Umbilical cord (tissue), 2 donors: Measurements from ENCODE around the gene GFOD2. TPM values are rescaled to one million over a fixed set of nuclear protein-coding genes. Genes with fewer than 3 reads are reported as not detected.
A peak's percentile ranks its signal among the peaks of the same experiment; 100 is the strongest.

Experiments
- DNase-seq: peaks from one replicate; pipeline ENCODE4 v3.0.0-alpha.2; 2015; ENCODE audit warnings: low spot score
- total RNA-seq: library from RNA; depleted of rRNA; stranded (reverse); fragments of >200 nt; gene quantifications from one replicate; pipeline ENCODE4 v1.2.3, GENCODE V29; 2014; ENCODE audit warnings: low replicate concordance; ENCODE audit not compliant: insufficient read depth

GFOD2 gene
- total RNA-seq, 1 donor from 2014 or later: 14.0 TPM

DNA sequence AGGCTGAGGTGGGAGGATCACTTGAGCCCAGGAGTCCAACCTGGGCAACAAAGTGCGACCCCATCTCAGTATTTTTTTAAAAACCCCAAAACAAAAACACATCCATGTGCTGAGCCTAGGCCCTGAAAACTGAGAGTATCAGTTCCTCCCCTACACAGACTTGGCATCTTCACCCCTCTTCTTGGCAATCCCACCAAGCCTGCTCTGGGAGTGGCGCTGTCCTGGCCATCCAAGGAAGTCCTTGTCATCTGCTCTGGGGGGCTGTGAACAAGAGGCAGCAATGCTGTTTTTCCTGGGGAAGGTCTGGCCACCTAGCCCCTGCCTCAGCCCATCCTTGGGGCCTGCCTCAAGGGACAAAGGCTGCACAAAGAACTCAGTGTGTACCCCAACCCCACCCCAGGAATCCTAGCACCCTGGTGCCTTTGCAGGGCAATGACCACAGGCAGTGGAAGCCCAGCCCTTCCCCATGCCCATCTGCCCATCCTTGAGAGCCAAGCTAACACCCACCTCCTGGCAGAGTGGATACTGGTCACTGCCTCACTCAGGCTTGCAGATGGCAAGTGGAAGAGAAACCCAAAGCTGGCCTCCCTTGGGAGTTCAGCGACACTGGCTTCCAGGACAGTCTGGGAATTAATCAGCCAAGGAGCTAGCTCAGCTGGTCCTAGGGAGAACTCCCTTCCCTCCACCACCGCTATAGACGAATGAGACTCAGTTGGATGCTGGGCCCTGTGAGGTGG is 14.8 kb upstream of the GFOD2 start:
- DNase-seq: no peak

DNA sequence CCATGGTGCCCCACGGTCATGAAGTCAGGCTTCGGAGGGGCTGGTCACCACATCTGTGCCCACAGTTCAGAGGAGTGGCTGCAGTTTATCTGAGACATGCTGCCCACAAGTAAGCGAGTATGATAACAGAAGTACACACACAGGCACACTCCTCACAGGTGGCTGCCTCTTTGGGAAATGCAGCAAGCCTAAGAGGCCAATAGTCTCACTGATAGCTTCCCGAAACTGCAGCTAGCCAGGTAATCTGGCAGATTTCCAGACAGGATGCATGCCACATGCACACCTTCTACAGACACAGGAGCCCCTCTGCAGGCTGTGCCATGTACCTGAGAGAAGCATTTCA is 12.6 kb upstream of the GFOD2 start:
- DNase-seq: no peak

DNA sequence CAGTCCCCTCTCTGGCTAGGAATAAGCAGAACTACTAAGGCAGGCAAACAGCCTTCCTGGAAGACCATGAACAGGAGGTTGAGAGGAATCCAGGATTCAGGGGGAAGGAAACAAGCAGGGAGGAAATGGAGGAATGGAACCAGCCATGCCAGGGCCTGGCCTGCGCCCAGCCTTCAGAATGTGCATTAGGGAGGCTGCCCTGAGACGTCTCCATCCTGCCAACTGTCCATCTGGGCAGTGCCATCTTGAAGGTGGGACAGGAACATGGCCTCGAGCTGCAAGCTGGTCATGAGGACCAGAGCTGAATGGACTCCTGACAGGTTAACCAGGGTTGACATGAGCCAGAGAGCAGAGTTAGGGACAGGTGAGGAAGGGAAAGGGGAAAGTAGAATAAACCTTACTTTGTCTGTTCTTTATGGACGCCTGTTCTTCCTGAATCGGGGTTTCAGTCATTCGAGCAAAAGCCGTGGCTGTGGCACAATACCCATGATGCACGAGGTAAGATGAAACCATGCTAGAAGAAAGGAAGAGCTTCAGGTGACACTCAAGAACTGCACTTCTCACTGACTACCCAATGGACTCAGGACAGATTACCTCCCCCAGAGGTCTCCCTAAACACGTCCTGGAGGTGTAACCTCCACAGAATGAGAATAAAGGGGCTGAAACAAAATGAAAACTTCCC is 12.1 kb upstream of the GFOD2 start:
- no peak for DNase-seq

- DNase-seq: no peak
These were observed 11.2 kb upstream of the GFOD2 start for GRCh38 chr16:67730326-67730725.

DNA sequence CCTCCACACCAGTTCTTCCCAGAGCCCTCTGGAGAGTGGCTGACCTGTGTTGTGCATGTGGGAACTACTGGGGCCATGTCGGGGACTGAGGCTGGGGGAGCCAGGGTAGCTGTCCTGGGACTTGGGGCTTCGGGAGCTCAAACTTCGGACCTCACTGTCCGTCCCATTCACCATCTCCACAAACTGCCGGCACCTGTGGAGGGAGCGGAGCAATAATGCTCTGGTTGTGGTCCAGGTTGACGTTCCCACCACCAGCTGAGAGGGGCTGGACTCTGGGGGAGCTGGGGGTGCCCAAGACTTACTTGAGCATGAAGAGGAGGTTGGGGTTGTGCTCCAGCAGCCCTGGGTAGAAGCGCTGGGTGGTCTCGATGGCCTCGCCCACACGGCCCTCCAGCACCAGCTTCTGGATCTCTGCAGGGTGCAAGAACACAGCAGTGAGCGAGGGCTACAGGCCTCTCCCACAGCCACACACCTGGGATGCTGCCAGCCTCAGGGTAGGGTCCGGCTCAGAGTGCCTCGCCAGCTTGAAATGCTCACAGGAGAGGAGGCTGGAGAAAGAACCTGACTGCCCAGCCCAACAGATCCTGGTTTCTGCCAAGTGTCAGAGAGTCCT is 10.6 kb upstream of the GFOD2 start:
- DNase-seq: no peak

DNA sequence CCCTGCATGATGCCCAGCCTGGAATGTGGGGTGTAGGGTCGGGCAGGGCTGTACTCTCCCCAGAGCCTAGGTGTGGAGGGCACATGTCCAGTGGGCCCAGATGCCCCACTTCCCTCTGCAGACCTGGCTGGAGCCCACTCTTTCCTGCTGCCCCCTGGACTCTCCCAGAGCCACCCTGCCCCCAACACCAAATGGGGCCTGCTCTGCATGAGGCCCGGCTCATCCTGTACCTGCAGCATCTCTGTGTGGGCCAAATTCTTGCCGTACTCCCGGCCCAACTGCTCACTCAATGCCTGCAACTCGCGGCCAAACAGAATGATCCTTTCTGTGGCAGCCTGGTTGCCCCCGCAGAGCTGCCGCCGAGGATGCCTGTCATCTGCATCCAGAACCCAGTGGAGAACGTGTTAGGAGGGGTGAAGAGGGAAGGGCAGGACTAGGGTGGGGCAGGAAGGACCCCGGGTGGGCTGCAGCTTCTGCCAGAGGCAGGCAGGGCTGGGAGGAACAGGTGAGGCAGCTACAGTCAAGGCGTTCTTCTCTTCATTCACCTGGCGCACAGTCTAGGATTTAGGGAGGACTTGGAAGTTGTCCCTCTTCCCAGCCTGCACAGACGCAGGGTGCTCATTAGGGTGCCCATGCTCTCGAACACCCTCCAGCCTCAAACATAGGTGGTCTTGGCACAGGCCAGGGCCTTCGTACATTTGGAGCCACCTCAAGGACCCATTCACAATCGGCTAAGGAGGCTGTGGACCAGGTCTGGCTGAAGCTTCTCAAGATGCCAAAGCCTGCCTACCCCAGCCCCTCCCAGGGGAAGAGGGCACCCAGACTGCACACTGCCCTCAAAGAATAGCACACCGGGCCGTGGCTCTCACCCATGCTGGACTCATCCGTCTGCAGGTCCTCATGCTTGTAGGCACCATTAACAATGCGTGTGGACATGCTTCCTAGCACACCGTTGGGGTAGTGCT is 8.7 kb upstream of the GFOD2 start:
- DNase-seq: no peak

GRCh38 chr16:67726106-67727034 is 7.3 kb upstream of the GFOD2 start:
- DNase-seq: no peak

- DNase-seq: no peak
These were observed 4.8 kb upstream of the GFOD2 start for GRCh38 chr16:67723911-67724305.

- DNase-seq: no peak
These were observed 4.2 kb upstream of the GFOD2 start for GRCh38 chr16:67723151-67723910.

- DNase-seq: no peak
These were observed 1.1 kb upstream of the GFOD2 start for GRCh38 chr16:67720236-67720635.

DNA sequence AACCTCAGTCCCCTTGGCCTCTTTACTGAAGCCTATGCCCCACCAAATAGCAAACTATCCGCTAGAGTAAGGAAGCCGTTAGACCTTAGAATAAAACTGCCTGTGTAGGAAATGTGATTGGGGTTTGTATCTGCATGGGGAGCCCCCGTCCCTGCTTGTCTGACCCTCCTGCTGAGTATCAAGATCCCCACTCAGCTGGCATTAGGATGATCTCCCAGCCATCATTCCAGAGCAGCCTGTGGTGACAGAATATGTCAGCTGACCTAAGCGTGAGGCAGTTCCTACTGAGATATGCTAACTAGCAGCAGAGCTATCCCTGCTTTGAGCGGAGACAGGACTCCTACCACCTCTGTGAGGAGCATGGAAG is 645 bp upstream of the GFOD2 start:
- DNase-seq: peak; percentile 67

DNA sequence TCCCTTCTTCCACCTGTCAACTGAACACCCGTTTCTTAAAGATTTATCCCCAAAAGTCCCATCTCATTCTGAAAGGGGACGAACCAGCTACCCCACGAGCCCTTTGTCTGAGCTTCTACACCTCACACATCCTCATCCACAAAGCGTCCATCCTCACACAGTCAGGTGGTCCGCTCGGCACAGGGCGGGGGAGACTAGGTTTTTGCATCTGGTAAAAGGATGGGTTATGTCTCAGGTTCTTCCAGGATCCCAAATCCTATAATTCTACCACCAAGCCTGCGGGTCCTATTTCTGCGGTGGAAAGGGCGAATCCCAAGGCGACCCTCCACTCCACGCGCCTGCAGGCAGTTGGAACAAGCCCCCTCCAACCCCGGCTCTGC is 458 bp downstream of the GFOD2 start:
- DNase-seq: no peak

- DNase-seq: no peak
These were observed 3.0 kb downstream of the GFOD2 start for GRCh38 chr16:67716097-67716496.

- no peak for DNase-seq
These were observed 4.6 kb downstream of the GFOD2 start for GRCh38 chr16:67714522-67714921.

GRCh38 chr16:67713647-67714273 is 5.4 kb downstream of the GFOD2 start:
- DNase-seq: no peak

- DNase-seq: no peak
These were observed 8.5 kb downstream of the GFOD2 start for GRCh38 chr16:67710607-67711006.

GRCh38 chr16:67709050-67709449 is 10.1 kb downstream of the GFOD2 start:
- no peak for DNase-seq

GRCh38 chr16:67708368-67708771 is 10.7 kb downstream of the GFOD2 start:
- no peak for DNase-seq

DNA sequence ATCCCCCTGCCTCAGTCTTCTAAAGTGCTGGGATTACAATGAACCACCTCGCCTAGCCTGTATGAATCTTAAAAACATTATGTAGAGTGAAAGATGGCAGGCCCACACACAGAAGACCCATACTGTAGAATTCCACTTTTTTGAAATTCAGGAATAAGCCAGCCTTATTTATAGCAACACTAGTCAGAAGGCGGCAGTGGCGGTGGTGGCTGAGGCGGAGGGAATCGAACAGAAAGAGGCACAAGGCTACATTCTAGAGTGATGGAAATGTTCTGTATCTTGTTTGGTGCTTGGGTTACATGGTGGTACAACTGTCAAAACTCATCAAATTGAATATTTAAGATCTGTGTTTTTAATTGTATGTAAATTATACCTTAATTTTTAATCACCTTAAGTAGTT is 11.3 kb downstream of the GFOD2 start:
- DNase-seq: no peak

DNA sequence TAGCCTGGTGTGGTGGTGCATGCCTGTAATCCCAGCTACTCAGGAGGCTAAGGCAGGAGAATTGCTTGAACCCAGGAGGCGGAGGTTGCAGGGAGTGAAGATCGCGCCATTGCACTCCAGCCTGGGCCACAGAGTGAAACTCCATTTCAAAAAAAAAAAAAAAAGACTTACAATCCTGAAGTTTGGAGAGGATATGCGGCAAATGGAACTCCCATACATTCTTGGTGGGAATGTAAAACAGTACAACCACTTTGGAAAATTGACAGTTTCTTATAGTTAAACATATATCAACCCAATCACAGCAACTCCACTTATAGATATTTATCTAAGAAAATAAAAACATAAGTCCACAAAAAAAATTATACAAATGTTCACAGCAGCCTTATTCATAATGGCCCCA is 11.9 kb downstream of the GFOD2 start:
- DNase-seq: no peak
